Mononuclear cell (primary cell): ENCODE results near the gene C11orf98. TPM values are rescaled to one million over a fixed set of nuclear protein-coding genes. Genes with fewer than 3 reads are reported as not detected.
A peak's percentile ranks its signal among the peaks of the same experiment; 100 is the strongest.
"Not testable (repeated sequence)": the region's sequence is repeated elsewhere in the genome, so short reads cannot be mapped to it uniquely, and the experiment has no call there.

Experiments used
- H3K27me3 ChIP-seq: 2 replicates; pipeline ENCODE4 v1.6.0; 2011; ENCODE audit warnings: low read length, control low read depth; ENCODE audit not compliant: insufficient read depth
- H3K4me1 ChIP-seq: 2 replicates; pipeline ENCODE4 v1.5.1; 2011; ENCODE audit warnings: mild to moderate bottlenecking, low read length, control low read depth; ENCODE audit not compliant: insufficient read depth
- H3K4me3 ChIP-seq: 2 replicates; pipeline ENCODE4 v1.5.1; 2011; ENCODE audit warnings: mild to moderate bottlenecking, low read length, moderate library complexity
- H3K9me3 ChIP-seq: 2 replicates; pipeline ENCODE4 v1.5.1; 2011; ENCODE audit warnings: low read depth, mild to moderate bottlenecking, control low read depth, low read length
- total RNA-seq: library from RNA; depleted of rRNA; stranded (reverse); fragments of >200 nt; gene quantifications from one replicate; pipeline ENCODE4 v1.2.3, GENCODE V29; 2012

Gene C11orf98
- total RNA-seq, 1 donor: 4.9 TPM

GRCh38 chr11:62671608-62672389 lies 6.8 kb upstream of the C11orf98 start, which contains the start of the genes LBHD1 and UQCC3:
Gene LBHD1 (minus strand): TSS chr11:62672267. CDS start chr11:62670031, 2,236 bp downstream.
Gene UQCC3 (plus strand): TSS chr11:62671673. CDS start chr11:62671746, 73 bp downstream.
- Histone ChIP-seq H3K4me3 (peak within 1 kb of the TSS; percentile 94), H3K4me1 (peaks cover 42% of the 10 kb centered on the region), H3K27me3 (no peaks in the 10 kb centered on the region), H3K9me3 (no peaks in the 10 kb centered on the region)

- peak overlapping the region; percentile 94 for H3K4me3 ChIP-seq
- no peaks in the 10 kb centered on the region for H3K27me3 ChIP-seq
- peaks cover 42% of the 10 kb centered on the region for H3K4me1 ChIP-seq
- no peaks in the 10 kb centered on the region for H3K9me3 ChIP-seq
Observed at GRCh38 chr11:62671236-62671607, 6.2 kb upstream of the C11orf98 start.

GRCh38 chr11:62669420-62670161 lies 4.6 kb upstream of the C11orf98 start:
- Histone ChIP-seq H3K9me3 (no peaks in the 10 kb centered on the region), H3K4me1 (peaks cover 51% of the 10 kb centered on the region), H3K27me3 (no peaks in the 10 kb centered on the region), H3K4me3 (no peak overlapping the region)

GRCh38 chr11:62667460-62667859 lies 2.5 kb upstream of the C11orf98 start:
- no peaks in the 10 kb centered on the region for H3K9me3 ChIP-seq
- peaks cover 53% of the 10 kb centered on the region for H3K4me1 ChIP-seq
- no peaks in the 10 kb centered on the region for H3K27me3 ChIP-seq
- H3K4me3 ChIP-seq: no peak overlapping the region

GRCh38 chr11:62666259-62666926 lies 1.4 kb upstream of the C11orf98 start:
- Histone ChIP-seq H3K9me3 (no peaks in the 10 kb centered on the region), H3K4me1 (peaks cover 50% of the 10 kb centered on the region), H3K27me3 (no peaks in the 10 kb centered on the region), H3K4me3 (peak overlapping the region; percentile 95)

- peak overlapping the region; percentile 95 for H3K4me3 ChIP-seq
Observed at GRCh38 chr11:62665599-62666258, 719 bp upstream of the C11orf98 start.

GRCh38 chr11:62664405-62665074 lies 470 bp downstream of the C11orf98 start:
- Histone ChIP-seq H3K27me3 (no peaks in the 10 kb centered on the region), H3K4me3 (peak overlapping the region; percentile 95), H3K4me1 (peaks cover 40% of the 10 kb centered on the region), H3K9me3 (no peaks in the 10 kb centered on the region)

More at GRCh38 chr11:62665599-62666258, 719 bp upstream of the C11orf98 start:
- Histone ChIP-seq H3K27me3 (no peaks in the 10 kb centered on the region), H3K9me3 (no peaks in the 10 kb centered on the region), H3K4me1 (peaks cover 44% of the 10 kb centered on the region)

GRCh38 chr11:62656796-62657429 lies 8.1 kb downstream of the C11orf98 start:
- H3K27me3 ChIP-seq: no peaks in the 10 kb centered on the region
- H3K4me1 ChIP-seq: peaks cover 14% of the 10 kb centered on the region
- H3K9me3 ChIP-seq: no peaks in the 10 kb centered on the region

GRCh38 chr11:62654297-62654696 lies 10.7 kb downstream of the C11orf98 start:
- H3K9me3 ChIP-seq: no peaks in the 10 kb centered on the region
- no peak overlapping the region for H3K4me3 ChIP-seq
- H3K4me1 ChIP-seq: peaks cover 20% of the 10 kb centered on the region

More at GRCh38 chr11:62656796-62657429, 8.1 kb downstream of the C11orf98 start:
- H3K4me3 ChIP-seq: no peak overlapping the region

GRCh38 chr11:62652161-62653006 lies 12.6 kb downstream of the C11orf98 start:
- no peaks in the 10 kb centered on the region for H3K27me3 ChIP-seq
- H3K4me1 ChIP-seq: peaks cover 20% of the 10 kb centered on the region
- H3K4me3 ChIP-seq: peak overlapping the region; percentile 89
- no peaks in the 10 kb centered on the region for H3K9me3 ChIP-seq

More at GRCh38 chr11:62654297-62654696, 10.7 kb downstream of the C11orf98 start:
- H3K27me3 ChIP-seq: no peaks in the 10 kb centered on the region

GRCh38 chr11:62650283-62650682 lies 14.7 kb downstream of the C11orf98 start:
- H3K27me3 ChIP-seq, H3K9me3 ChIP-seq, H3K4me3 ChIP-seq: not testable (repeated sequence)
- peaks cover 34% of the 10 kb centered on the region for H3K4me1 ChIP-seq

GRCh38 chr11:62649486-62649885 lies 15.5 kb downstream of the C11orf98 start:
- Histone ChIP-seq H3K27me3 (no peaks in the 10 kb centered on the region), H3K4me3 (no peak overlapping the region), H3K9me3 (no peaks in the 10 kb centered on the region), H3K4me1 (peaks cover 42% of the 10 kb centered on the region)

GRCh38 chr11:62648967-62649364 lies 16.0 kb downstream of the C11orf98 start:
- no peak overlapping the region for H3K4me3 ChIP-seq
- H3K4me1 ChIP-seq: peaks cover 41% of the 10 kb centered on the region
- H3K9me3 ChIP-seq: no peaks in the 10 kb centered on the region
- H3K27me3 ChIP-seq: no peaks in the 10 kb centered on the region
